ENCODE results near the gene FBXO36. TPM values are rescaled to one million over a fixed set of nuclear protein-coding genes. Genes with fewer than 3 reads are reported as not detected.
"Not testable (repeated sequence)": the region's sequence is repeated elsewhere in the genome, so short reads cannot be mapped to it uniquely, and the experiment has no call there.

The FBXO36 gene, protein sequence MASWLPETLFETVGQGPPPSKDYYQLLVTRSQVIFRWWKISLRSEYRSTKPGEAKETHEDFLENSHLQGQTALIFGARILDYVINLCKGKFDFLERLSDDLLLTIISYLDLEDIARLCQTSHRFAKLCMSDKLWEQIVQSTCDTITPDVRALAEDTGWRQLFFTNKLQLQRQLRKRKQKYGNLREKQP
- total RNA-seq (2014; rRNA removed; shearing (Covaris generic)), result 3.3 and 3.8 TPM in 2 replicates

- peak; percentile 23 for DNase-seq (ENCODE audit: low spot score)
Measured at GRCh38 chr2:229922449-229923386, at the start of gene FBXO36. TSS of gene FBXO36 (plus strand) at chr2:229922503. CDS start at chr2:229922514, 11 bp downstream.

DNA sequence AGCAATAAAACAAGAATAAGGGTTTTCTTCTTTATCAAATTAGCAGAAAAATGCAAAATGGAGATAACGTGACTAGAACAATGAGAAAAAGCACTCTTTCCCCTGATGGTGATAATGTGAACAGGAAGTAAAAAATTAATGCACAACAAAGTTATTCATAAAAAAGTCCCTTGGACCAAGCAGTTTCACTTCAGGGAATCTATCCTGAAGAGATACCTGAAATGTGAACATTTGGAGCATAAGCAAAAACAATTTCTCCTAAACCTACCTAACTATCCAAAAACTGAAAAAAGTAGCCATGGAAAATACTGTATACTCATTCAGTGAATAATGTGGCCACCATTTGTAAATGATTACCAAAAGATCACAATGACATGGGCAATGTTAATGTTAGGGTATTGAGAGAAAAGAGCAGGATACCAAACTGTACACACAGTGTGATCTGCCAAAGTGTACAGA is 49.2 kb upstream of the FBXO36 start:
- DNase-seq (ENCODE audit: low spot score), result no peak

- no peak for DNase-seq (ENCODE audit: low spot score)
Measured at GRCh38 chr2:229874647-229875046, 47.7 kb upstream of the FBXO36 start.

GRCh38 chr2:229875549-229875948 is 46.8 kb upstream of the FBXO36 start:
- DNase-seq (ENCODE audit: low spot score), result no peak

GRCh38 chr2:229879191-229879950 is 42.9 kb upstream of the FBXO36 start:
- no peak for DNase-seq (ENCODE audit: low spot score)

GRCh38 chr2:229880892-229881586 is 41.3 kb upstream of the FBXO36 start:
- DNase-seq (ENCODE audit: low spot score), result no peak

- DNase-seq (ENCODE audit: low spot score), result no peak
Measured at GRCh38 chr2:229882583-229882982, 39.7 kb upstream of the FBXO36 start.

DNA sequence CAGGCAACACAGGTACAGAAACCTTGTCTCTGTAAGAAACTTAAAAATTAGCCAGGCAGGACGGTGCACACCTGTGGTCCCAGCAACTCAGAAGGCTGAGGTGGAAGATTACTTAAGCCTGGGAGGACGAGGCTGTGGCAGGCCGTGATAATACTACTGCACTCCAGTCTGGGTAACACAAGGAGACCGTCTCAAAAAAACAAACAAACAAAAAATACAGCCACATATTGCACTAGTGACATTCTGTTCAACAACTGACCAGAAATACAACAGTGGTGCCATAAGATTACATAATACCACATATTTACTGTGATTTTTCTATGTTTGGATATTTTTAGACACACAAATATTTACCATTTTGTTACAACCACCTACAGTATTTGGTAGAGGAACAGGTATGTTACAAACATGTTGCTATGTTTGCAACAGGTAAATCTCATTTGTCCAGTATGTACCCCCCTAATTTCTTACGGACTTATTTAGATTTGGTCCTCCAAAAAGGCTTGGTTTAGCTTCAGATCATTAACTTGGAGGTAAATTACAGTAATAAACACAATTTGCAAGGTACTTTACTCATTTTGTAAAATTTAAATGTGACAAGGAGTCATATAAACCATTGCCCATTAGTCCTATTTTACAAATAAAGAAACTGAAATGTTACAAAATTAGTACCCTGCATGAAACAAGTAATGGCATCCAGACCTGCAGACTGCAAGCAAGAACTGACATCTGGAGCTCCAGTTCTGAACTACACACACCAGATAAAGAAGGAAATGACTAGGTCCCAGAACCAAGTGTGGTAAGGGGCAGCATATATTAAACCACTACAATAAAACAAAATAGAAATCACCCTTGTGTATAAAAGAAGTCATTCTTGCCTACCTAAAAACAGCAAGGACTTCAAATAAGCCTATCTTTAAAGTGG is 37.3 kb upstream of the FBXO36 start:
- no peak for DNase-seq (ENCODE audit: low spot score)

DNA sequence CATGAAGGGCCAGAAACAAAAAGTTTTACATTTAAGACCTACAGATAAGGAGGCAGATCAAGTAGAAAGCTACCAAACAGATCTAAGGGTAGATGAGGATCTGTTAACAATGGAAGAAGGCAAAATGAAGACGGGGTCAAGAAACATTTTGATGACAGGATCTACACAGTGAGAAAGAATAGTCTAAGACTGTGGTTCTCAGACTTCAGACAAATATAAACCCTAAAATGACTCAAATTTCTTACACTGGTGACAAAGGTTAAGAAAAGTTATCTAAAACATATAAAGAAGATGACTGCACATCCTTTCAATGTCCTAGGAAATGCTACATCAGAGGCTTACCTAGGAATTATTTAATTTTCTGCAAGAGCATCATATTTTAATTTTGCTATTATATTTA is 34.9 kb upstream of the FBXO36 start:
- DNase-seq (ENCODE audit: low spot score), result no peak

- DNase-seq (ENCODE audit: low spot score), result no peak
Measured at GRCh38 chr2:229888031-229888430, 34.3 kb upstream of the FBXO36 start.

DNA sequence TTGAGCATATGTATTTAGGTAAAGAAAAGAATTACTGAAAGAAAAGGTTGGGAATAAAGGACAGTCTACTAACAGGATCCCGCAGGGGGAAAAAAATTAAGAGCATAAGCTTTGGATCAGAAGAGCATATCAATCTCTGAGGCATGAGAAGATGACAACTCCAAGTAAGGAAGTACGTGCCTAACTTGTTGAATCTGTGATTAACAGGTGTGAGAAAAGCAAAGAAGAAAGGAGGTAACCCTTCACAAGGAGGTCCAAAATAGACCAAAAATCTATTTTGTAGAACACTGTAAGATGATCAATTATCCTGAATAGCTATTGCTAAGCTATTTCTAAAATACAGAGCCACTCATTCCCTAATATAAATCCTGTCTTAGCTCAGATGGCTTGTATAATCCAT is 33.3 kb upstream of the FBXO36 start:
- DNase-seq (ENCODE audit: low spot score), result no peak

GRCh38 chr2:229896857-229897256 is 25.4 kb upstream of the FBXO36 start:
- no peak for DNase-seq (ENCODE audit: low spot score)

DNA sequence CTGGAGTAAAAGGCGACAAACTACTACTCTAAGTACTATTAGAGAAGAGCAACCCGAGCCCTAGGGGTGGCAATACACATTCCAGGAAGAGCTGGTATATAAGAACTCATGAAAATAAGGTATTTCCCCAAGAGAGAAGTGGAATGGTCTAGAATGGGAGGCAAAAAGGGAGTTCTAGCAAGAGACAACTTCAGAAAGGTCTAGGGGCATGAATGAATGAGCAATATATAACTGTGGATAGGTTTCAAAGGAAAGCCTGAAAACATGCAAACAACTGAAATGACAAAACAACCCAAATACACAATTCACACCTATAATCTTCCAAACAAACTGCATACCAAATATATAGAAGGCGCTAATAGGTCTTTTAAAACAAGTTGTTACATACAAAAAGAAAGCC is 22.7 kb upstream of the FBXO36 start:
- no peak for DNase-seq (ENCODE audit: low spot score)

- DNase-seq (ENCODE audit: low spot score), result no peak
Measured at GRCh38 chr2:229900012-229900411, 22.3 kb upstream of the FBXO36 start.

DNA sequence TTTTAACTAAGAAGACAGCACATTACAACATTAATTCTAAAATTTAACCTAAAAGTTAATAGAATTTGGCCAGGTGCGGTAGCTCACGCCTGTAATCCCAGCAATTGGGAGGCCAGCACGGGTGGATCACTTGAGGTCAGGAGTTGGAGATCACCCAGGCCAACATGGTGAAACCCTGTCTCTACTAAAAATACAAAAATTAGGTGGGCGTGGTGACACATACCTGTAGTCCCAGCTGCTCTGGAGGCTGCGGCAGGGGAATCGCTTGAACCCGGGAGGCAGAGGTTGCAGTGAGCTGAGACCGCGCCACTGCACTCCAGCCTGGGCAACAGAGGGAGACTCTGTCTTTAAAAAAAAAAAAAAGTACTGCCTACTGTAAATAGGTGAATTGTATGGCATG is 21.8 kb upstream of the FBXO36 start:
- DNase-seq (ENCODE audit: low spot score), result not testable (repeated sequence)

- DNase-seq (ENCODE audit: low spot score), result peak; percentile 87
Measured at GRCh38 chr2:229901819-229902218, 20.5 kb upstream of the FBXO36 start.

GRCh38 chr2:229903037-229903436 is 19.3 kb upstream of the FBXO36 start:
- no peak for DNase-seq (ENCODE audit: low spot score)

GRCh38 chr2:229905601-229906000 is 16.7 kb upstream of the FBXO36 start:
- DNase-seq (ENCODE audit: low spot score), result no peak

DNA sequence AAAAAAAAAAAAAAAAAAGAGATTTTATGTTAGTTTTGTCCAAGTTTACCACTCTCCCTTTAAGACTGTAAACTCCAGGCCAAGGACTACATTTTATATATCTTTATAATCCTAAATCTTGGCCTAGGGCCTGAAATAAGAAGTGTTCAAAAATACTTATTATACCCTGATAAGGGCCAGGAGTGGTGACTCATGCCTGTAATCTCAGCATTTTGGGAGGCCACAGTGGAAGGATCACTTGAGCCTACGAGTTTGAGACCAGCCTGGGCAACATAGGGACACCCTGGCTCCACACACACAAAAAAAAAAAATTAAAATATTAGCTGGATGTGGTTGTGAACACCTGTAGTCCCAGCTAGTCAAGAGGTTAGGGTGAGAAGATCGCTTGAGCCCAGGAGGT is 13.2 kb upstream of the FBXO36 start:
- peak; percentile 15 for DNase-seq (ENCODE audit: low spot score)

- DNase-seq (ENCODE audit: low spot score), result no peak
Measured at GRCh38 chr2:229910147-229910831, 12.0 kb upstream of the FBXO36 start.
